ENCODE data around the gene MYO5C.

MYO5C gene

GRCh38 chr15:52146261-52146660 is 149.3 kb downstream of the MYO5C start:
- no peak overlapping the region for H3K4me3 Mint-ChIP-seq
- no peak overlapping the region for H3K27ac Mint-ChIP-seq (ENCODE audit: low read depth)
- H3K27me3 Mint-ChIP-seq: no peaks in the 10 kb centered on the region
- ATAC-seq (replicated peaks; ENCODE audit: extremely low read depth, poor library complexity, severe bottlenecking) (no peak), DNase-seq (ENCODE audit: low spot score in 2 of 2) (no peak)
- no peaks in the 10 kb centered on the region for H3K9me3 Mint-ChIP-seq
- H3K36me3 Mint-ChIP-seq (ENCODE audit: insufficient read depth): peaks cover 29% of the 10 kb centered on the region
- no peaks in the 10 kb centered on the region for H3K4me1 Mint-ChIP-seq

GRCh38 chr15:52144656-52145178 is 150.9 kb downstream of the MYO5C start:
- H3K27ac Mint-ChIP-seq (ENCODE audit: low read depth): no peak overlapping the region
- H3K36me3 Mint-ChIP-seq (ENCODE audit: insufficient read depth): peaks cover 27% of the 10 kb centered on the region
- H3K4me1 Mint-ChIP-seq: peaks cover 8% of the 10 kb centered on the region
- H3K4me3 Mint-ChIP-seq: no peak overlapping the region
- no peak for DNase-seq (ENCODE audit: low spot score in 2 of 2)
- no peaks in the 10 kb centered on the region for H3K27me3 Mint-ChIP-seq
- no peaks in the 10 kb centered on the region for H3K9me3 Mint-ChIP-seq
- ATAC-seq (replicated peaks; ENCODE audit: extremely low read depth, poor library complexity, severe bottlenecking): no peak

- Mint-ChIP-seq H3K36me3 (ENCODE audit: insufficient read depth) (peaks cover 25% of the 10 kb centered on the region), H3K27me3 (no peaks in the 10 kb centered on the region), H3K4me3 (no peak overlapping the region), H3K4me1 (peaks cover 10% of the 10 kb centered on the region), H3K9me3 (no peaks in the 10 kb centered on the region), H3K27ac (ENCODE audit: low read depth) (no peak overlapping the region)
- DNase-seq (ENCODE audit: low spot score in 2 of 2) (no peak), ATAC-seq (replicated peaks; ENCODE audit: extremely low read depth, poor library complexity, severe bottlenecking) (no peak)
Observed at GRCh38 chr15:52143873-52144272, 151.7 kb downstream of the MYO5C start.
